Right ventricle myocardium inferior (tissue), 1 donor: ENCODE results near the gene CREBBP. TPM values are rescaled to one million over a fixed set of nuclear protein-coding genes. Genes with fewer than 3 reads are reported as not detected.

ENCODE experiments used
- ATAC-seq: fragments of 200-7000 bp; cut with Tn5 transposase; one replicate; pipeline ENCODE4 v1.9.1; 2020; ENCODE audit warnings: mild to moderate bottlenecking, moderate library complexity
- DNase-seq: peaks from one replicate; pipeline ENCODE4 v3.0.0; 2021; ENCODE audit errors: missing footprints
- intact Hi-C: fragments of 100-400 bp; cut with DNase I; formaldehyde crosslinking; loops from one replicate; pipeline ENCODE4 v1.11.0; 2022
- total RNA-seq: library from RNA; stranded (reverse); fragmentation: NEBNext Ultra II Directional; extraction: Animal tissue kit (Norgen Biotek cat#: 25700); gene quantifications from one replicate; pipeline ENCODE4 v1.2.1, GENCODE V29; 2021
- donor health status: DM: no; HTN: yes; CAD: no; lungs with severe emphysema.

Gene CREBBP
- total RNA-seq, 1 donor from 2014 or later = 38.0 TPM

- ATAC-seq (no peak), DNase-seq (no peak)
- intact Hi-C loops = no loop called here
Measured at GRCh38 chr16:3882531-3882930, 2.0 kb upstream of the CREBBP start.

DNA sequence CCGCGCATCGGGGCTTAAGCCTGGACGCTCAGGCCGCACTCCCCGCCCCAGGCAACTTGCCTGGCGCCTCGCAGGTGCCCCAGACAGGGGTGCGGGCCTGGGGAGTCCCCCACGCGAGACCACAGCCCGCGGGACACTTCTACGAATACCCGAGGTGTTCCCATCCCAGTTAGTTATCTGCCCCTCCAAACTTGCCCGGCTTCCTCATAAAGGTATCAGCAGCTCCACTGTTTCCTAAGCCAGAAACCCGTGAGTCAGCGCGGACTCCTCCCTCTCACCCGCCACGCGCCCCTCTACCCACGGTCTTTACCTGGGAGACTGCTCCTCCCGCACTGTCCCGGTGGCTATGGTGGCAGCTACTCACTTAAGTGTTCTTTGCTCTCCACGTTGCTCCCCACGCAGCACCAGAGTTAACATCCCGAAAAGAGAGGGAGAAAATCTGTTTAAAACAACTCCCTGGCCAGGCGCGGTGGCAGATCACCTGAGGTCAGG, 1.0 kb upstream of the CREBBP start:
- intact Hi-C loops = loop anchor here (2.0 kb wide), 1 partner anchor 191 kb away; no protein-coding TSS in a partner anchor
- DNase-seq (no peak), ATAC-seq (no peak)

DNA sequence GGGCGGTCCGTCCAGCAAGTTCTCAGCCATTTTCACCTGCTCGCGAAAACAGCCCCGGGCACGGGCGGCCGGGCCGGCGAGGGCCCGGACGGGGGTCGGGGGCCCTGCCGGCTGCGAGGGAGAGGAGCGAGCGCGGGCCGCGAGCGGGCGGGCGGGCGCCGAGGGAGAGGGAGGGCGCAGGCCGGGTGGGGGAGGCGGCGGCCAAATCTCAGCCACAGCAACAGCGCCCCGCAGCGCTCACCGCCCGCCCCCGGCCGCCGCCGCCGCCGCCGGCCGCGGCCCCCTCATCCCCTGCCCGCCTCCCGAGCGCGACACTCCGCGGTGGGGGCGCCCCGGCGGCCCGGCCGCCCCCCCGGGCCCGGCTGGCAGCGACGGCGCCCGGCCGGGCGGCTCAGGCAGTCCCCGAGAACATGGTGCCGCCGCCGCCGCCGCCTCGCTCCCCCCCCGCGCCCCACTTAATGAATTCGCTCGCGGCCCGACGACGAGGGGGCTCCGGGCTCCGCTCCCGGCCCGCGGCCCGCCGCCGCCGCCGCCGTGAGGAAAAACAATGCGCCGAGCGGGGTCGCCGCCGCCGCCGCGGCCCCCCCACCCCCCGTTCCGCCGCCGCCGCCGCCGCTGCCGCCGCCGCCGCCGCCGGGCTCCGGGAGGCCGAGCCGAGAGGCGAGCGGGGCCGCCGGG, 487 bp downstream of the CREBBP start:
- intact Hi-C loops = loop anchor here (2.0 to 10.0 kb wide), 3 partner anchors 108 to 189 kb away; partner anchors contain the start of gene TRAP1
- DNase-seq = peak; percentile 89
- peak; percentile 77 for ATAC-seq

DNA sequence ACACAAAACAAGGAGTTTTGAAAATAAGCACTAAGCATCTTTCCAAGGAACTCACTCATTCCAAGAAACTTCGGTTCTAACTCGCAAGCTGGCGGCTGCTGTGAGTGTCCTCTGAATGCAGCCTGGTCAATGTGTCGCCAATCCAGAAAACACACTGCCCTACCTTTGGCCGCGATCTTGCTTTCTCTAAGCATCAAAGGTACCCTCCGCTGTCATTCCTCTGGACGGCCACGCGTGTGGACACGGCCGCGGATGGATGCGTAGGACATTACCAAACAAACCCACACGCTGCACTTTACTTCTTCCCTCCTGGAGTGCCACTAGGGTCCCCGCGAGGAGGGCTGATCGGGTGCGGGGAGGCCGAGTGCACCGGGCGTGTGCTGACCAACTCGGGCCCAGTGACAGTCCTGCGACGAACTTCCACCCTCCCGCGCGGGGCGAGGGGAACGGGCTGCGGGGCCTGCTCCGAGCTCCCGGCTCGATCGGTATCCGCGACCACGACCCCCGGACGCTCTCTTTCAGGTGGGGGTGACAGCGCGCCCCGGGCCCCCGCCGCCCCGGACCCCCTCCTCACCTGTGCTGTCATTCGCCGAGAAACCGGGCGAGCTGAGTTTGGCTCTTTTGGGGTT, 1.1 kb downstream of the CREBBP start:
- intact Hi-C loops = loop anchor here (5.0 to 10.0 kb wide), 2 partner anchors 107 to 165 kb away; partner anchors contain the start of gene TRAP1
- ATAC-seq (peak; percentile 6), DNase-seq (peak; percentile 80)

- intact Hi-C loops = loop anchor here (5.0 to 10.0 kb wide), 2 partner anchors 106 to 164 kb away; partner anchors contain the start of gene TRAP1
- ATAC-seq = no peak
- no peak for DNase-seq
Measured at GRCh38 chr16:3878610-3879009, 1.9 kb downstream of the CREBBP start.

DNA sequence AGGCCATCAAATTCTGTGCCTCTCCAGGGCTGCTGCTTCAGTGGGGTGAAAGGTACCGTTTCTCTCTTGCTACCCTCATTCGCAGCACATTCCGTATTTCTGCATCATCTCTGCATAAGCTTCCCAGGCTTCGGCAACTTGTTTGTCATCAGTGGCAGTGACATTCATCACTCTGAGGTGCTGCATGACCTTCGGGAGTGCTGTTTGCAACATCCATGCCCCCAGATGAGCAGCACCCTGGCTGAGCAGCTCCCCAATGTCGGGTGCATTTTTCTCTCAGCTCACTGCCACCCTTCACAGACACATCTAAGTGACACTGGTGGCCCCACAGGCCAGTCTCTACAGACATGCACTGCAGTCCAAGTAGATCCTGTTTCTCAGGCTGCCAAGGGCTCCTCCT, 3.8 kb downstream of the CREBBP start:
- no peak for DNase-seq
- ATAC-seq = no peak
- intact Hi-C loops = loop anchor here (5.0 to 10.0 kb wide), 2 partner anchors 104 to 162 kb away; partner anchors contain the start of gene TRAP1

- DNase-seq (no peak), ATAC-seq (no peak)
- intact Hi-C loops = loop anchor here (5.0 to 10.0 kb wide), 2 partner anchors 104 to 161 kb away; partner anchors contain the start of gene TRAP1
Measured at GRCh38 chr16:3876160-3876559, 4.4 kb downstream of the CREBBP start.

GRCh38 chr16:3874794-3875692, 5.5 kb downstream of the CREBBP start:
- intact Hi-C loops = loop anchor here (5.0 to 10.0 kb wide), 2 partner anchors 103 to 160 kb away; partner anchors contain the start of gene TRAP1
- DNase-seq (no peak), ATAC-seq (no peak)

GRCh38 chr16:3874242-3874641, 6.3 kb downstream of the CREBBP start:
- DNase-seq (no peak), ATAC-seq (no peak)
- intact Hi-C loops = loop anchor here (10.0 kb wide), 1 partner anchor 159 kb away; the partner anchor contains the start of gene TRAP1

DNA sequence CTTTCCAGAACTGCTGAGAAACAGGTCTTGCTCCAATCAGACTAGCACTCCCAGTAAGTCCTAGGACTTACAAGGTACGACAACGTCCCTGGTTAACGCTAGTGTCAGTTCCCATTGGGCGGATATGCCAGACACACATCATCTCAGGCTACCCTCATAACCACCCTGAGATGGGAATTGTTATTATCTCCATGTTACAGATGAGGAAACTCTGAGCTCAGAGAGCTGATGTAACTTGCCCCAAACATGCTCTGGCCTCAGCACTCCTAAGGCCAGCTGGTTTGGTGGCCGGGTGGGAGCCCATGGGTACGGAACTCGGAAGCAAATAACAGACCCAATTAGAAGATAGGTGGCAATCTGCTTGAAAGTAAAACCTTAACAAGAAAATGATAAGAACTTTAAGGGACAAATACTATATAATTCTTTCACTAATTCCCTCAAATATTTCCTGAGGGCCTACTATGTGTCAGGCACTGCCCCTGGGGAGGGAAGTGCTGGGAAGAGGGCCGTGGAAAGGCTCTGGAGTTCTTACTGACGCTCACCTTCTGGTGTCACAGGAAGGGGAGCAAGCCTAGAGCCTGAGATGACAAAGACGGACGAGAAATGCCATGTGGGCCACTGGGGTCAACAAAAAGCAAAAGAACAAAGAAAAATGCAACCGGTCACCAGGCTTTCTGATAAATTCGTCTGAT, 6.9 kb downstream of the CREBBP start:
- DNase-seq = no peak
- intact Hi-C loops = loop anchor here (10.0 kb wide), 1 partner anchor 159 kb away; the partner anchor contains the start of gene TRAP1
- peak; percentile 21 for ATAC-seq

DNA sequence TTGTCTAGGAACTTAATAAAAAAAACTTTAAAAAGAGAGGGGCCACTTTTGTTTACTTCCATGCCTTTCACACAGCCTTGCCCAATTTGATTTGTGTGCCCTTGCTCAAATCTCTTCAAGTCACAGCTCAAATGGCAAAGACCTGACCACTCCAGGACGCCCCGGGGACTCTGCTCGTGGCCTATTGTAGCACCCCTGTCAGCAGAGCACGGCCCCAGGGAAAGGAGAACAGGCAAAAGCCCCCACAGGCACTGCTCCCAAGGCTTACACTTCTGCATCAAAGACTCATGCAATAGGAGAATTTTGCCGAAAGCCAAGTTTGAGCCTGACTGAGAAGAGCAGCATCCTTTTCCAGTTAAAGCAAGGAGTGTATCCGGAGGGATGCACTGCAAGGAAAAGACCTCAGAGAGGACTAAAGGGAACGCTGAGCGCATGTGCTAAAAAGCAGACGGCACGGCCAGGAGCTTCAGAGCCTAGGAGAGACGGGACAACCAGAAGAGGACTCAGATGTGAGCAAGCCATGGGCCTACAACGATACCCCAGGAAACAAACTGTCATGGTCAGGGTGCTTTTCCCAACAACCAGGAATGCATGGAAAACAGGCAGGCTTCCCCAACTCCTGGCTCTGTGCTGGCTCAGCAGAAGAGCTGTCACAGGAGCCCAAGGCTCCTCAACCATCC, 8.2 kb downstream of the CREBBP start:
- ATAC-seq (peak; percentile 4), DNase-seq (no peak)
- intact Hi-C loops = loop anchor here (10.0 kb wide), 1 partner anchor 158 kb away; the partner anchor contains the start of gene TRAP1

DNA sequence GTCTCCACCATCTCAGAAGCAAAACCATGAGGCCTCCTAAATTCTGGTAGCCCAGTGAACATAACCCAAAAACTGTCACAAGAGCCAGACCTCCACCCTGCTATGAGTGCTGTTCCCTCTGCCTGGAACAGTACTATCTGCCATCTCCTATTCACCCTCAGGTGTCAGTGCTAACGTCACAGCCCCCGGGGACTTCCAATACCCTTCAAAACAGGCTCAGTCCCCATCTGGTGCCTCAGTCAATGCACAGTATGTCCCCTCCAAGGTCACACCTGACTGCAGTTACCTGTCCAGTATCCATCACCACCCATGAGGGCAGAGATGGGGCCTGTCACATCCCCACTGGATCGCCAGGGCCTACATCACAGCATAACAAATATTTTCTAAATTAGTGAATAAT, 11.5 kb downstream of the CREBBP start:
- ATAC-seq = no peak
- intact Hi-C loops = no loop called here
- no peak for DNase-seq

- ATAC-seq = no peak
- no peak for DNase-seq
- intact Hi-C loops = no loop called here
Measured at GRCh38 chr16:3868556-3868955, 12.0 kb downstream of the CREBBP start.

GRCh38 chr16:3866703-3867431, 13.6 kb downstream of the CREBBP start:
- intact Hi-C loops = no loop called here
- no peak for ATAC-seq
- DNase-seq = no peak

GRCh38 chr16:3865241-3865640, 15.3 kb downstream of the CREBBP start:
- intact Hi-C loops = no loop called here
- DNase-seq (no peak), ATAC-seq (no peak)

DNA sequence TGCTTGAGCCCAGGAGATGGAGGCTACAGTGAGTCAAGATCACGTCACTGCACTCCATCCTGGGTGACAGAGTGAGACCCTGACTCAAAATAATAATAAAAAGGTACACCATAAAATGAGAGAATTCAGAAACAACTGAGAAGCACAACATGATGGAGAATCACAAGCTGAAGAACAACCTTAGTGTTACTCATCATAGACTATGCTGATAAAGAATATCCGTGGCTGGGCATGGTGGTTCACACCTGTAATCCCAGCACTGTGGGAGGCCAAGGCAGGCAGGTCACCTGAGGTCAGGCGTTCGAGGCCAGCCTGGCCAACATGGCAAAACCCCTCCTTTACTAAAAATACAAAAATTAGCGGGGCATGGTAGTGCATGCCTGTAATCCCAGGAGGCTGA, 16.0 kb downstream of the CREBBP start:
- DNase-seq (no peak), ATAC-seq (no peak)
- intact Hi-C loops = no loop called here

DNA sequence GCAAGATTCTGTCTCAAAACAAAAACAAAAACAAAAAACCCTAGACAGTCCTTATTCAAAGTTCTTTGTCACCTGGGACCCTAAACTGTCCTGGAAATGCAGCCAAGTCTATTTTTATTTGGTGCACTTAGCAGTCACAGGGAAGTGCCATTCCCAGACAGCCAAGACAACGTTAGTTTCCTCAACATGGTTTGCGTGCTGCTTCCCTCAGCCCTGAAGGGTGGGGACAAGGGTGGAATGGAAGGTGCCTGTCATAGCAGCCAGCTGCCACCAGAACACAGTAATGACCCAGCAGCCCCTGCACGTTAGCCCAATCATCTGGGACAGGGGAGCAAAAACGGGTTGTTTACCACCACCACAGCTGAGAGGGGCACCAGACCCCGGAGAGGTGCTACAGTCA, 16.9 kb downstream of the CREBBP start:
- ATAC-seq = peak; percentile 51
- intact Hi-C loops = no loop called here
- no peak for DNase-seq
